Muscle layer of colon (tissue), 2 donors: ENCODE measurements around the gene NDST3.
A peak's percentile ranks its signal among the peaks of the same experiment; 100 is the strongest.

Experiments
- H3K27ac ChIP-seq: one replicate; pipeline ENCODE4 v1.7.0; 2013; ENCODE audit warnings: low read depth, mild to moderate bottlenecking, low read length, moderate library complexity
- H3K27me3 ChIP-seq, 2 donors: one replicate each; pipeline ENCODE4 v1.7.0; 2013; ENCODE audit warnings: low read length in 2 of 2, mild to moderate bottlenecking in 2 of 2; ENCODE audit not compliant: insufficient read depth in 2 of 2, control insufficient read depth in 1 of 2
- H3K36me3 ChIP-seq: one replicate; pipeline ENCODE4 v1.7.0; 2013; ENCODE audit warnings: mild to moderate bottlenecking, low read length; ENCODE audit not compliant: insufficient read depth
- H3K4me1 ChIP-seq: one replicate; pipeline ENCODE4 v1.7.0; 2013; ENCODE audit warnings: mild to moderate bottlenecking, low read length; ENCODE audit not compliant: insufficient read depth
- H3K4me3 ChIP-seq, 2 donors: one replicate each; pipeline ENCODE4 v1.7.0; 2013; ENCODE audit warnings: low read length in 2 of 2, low read depth in 1 of 2, mild to moderate bottlenecking in 1 of 2, moderate library complexity in 1 of 2
- H3K9ac ChIP-seq: one replicate; pipeline ENCODE4 v1.7.0; 2013; ENCODE audit warnings: low read length
- H3K9me3 ChIP-seq: one replicate; pipeline ENCODE4 v1.7.0; 2013; ENCODE audit warnings: mild to moderate bottlenecking, low read length
- donor health status: abdominal sarcoma.
- donor health status: Adenocarcinoma of cecum.

Gene NDST3

DNA sequence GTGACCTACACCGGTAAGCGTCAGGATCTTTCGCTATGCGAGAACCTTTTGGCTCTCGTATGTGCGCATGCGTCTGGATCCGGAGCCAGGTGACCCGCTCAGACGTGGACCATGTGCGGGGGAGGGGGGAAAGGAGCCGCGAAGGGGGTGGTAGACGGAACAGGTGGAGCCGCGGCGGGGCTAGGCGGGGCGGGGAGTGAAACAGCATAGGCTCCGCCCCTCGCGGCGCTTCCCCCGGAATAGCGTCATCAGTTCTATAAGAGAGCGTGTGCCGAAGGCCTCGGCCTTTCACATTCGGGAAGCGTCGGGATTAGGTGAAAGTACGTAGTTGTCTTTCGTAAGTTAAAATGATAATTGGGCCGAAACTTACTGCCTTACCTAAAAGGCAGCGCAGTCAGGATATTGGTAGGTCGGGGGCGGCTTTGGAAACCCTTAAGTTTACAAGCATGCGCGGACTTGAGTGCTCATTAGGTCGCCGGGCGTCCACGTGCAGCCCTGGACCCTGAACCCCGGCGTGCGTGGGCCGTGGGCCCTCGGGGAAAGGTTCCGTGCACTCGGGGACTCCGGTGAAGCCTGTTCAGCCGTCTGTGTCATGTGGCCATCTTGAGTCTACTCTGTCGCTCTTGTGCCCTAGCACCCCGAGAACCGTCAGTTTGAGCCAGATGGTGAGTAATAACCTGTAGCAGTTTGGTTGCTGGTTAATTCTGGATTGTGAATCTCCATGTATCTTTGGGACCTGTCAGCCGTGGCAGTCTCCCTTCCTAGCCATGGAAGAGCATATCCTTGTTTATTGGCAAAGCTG, 244.4 kb downstream of the NDST3 start:
- Histone ChIP-seq H3K4me3 (peak overlapping the region; percentile 61 to 85), H3K9me3 (no peaks in the 10 kb centered on the region), H3K9ac (peak overlapping the region; percentile 70), H3K36me3 (peaks cover 6% of the 10 kb centered on the region), H3K27ac (peak overlapping the region; percentile 88), H3K4me1 (peaks cover 17% of the 10 kb centered on the region), H3K27me3 (no peaks in the 10 kb centered on the region)

DNA sequence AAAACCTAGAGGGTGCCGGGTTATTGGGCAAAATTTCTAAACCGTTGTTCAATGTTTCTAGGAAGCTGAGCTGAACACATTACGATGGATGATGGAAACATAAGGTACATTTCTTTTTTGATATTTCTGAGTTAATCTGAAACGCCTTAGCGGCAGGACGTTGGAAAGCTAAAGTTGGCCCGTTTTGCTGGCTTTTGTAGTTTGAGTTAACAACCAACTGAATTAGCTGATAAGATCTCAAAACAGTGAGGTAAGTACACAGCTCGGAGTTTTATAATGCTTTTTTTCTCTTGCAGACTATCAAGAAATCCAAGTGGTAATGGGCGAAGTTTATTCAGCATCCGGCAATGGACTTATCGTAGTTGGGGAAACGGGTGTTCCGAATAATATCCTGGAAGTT, 245.0 kb downstream of the NDST3 start:
- Histone ChIP-seq H3K9me3 (no peaks in the 10 kb centered on the region), H3K4me3 (peak overlapping the region; percentile 61 to 85), H3K27me3 (no peaks in the 10 kb centered on the region), H3K36me3 (peaks cover 6% of the 10 kb centered on the region), H3K27ac (peak overlapping the region; percentile 88), H3K9ac (peak overlapping the region; percentile 70), H3K4me1 (peaks cover 17% of the 10 kb centered on the region)

DNA sequence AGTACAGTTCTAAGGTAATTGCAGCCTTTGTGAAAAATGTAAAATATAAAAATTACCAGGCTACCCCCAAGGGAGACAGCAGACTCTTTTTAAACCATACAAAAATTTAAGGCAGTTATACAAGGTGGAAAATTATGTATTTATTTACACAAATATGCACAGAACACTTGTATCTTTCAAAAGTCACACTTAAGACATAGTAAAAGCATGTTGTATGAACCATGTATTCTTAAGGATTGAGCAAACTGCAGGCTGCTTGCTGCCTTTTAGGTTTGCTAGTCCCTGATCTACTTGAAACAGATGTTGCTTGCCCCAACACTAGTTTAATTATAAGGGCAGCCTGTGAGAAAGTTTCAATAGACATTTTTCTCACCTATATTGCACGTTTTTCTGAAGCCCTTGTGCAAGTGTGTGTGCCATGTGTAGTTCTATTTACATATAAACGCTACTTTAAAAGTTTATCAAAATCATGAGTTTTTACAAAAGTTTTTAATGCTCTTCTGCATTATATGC, 245.7 kb downstream of the NDST3 start:
- no peak overlapping the region for H3K9ac ChIP-seq
- H3K4me3 ChIP-seq, result no peak overlapping the region
- no peaks in the 10 kb centered on the region for H3K9me3 ChIP-seq
- H3K4me1 ChIP-seq, result peaks cover 17% of the 10 kb centered on the region
- H3K27me3 ChIP-seq, result no peaks in the 10 kb centered on the region
- peak overlapping the region; percentile 88 for H3K27ac ChIP-seq
- peaks cover 6% of the 10 kb centered on the region for H3K36me3 ChIP-seq

DNA sequence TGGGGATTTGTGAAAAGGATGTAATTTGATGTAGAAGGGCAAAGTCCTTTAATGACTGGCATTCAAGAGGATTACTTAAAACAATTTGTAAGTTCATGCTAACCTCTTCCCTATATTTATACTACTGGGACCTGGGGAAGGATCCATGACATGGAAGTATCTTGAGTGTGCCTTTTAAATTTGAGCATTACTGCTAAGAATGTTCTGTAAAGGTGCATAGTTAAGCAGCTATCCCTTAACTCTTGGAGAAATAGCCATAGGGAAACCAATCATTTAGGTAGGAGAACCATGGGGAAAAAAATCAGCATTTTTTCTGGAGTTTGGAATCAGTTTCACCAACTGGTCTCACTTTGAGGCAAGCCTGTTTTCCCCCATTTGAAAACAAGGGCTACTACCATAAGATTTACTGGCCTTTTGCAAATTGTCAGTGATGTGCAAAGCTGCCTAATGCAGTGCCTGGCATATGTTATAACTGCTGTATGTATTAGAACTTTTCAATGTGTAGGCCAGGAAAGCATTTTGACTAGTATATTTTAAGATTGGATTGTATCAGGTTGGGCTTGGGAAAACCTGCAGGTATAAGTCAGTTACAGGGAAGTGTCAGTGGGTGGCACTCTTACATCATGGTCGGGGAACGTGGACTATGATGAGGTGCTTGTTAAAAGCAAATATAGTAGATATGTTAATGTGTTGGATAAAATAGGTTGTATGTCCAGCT, 246.4 kb downstream of the NDST3 start:
- Histone ChIP-seq H3K4me3 (no peak overlapping the region), H3K36me3 (peaks cover 6% of the 10 kb centered on the region), H3K4me1 (peaks cover 17% of the 10 kb centered on the region), H3K27me3 (no peaks in the 10 kb centered on the region), H3K9ac (no peak overlapping the region), H3K27ac (no peak overlapping the region), H3K9me3 (no peaks in the 10 kb centered on the region)

DNA sequence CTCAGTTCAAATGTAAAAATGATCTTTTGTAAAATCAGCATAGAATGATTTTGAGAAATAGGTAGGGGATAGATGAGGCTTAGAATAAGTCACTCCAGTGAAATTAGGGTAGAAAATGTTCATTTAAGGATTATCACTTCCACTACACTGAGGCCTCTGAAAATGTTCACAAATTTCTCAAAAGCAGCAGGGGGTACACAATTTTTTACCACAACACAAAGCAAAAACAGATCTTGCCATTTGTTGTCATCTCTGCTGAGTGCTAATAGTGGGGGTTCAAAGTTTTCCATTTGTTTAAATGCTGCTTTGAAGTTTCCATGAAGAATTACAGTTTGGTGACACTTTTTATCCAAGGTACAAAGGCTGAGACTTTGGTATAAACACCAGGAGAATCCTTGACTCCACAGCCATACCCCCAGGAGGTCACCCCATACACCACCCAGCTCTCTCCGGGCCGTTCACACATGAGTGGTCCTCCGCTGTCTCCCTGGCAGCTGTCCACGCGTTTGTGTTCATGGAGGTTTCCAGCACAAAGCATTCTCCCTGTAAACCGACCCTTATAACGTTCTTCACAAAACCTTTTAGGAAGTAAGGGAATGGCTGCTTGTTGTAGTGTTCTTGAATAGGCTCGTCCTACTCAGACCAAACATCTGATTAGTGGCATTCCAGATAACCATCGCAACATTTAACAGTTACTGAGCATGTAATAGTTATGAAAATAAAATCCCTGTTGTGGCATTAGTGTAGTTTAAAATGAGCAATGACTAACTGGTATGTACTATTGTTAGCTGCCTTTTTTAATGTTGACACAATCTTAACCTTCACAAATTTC, 247.5 kb downstream of the NDST3 start:
- Histone ChIP-seq H3K27me3 (no peaks in the 10 kb centered on the region), H3K27ac (no peak overlapping the region), H3K4me3 (no peak overlapping the region), H3K9ac (no peak overlapping the region), H3K36me3 (peaks cover 6% of the 10 kb centered on the region), H3K4me1 (peaks cover 17% of the 10 kb centered on the region), H3K9me3 (no peaks in the 10 kb centered on the region)

DNA sequence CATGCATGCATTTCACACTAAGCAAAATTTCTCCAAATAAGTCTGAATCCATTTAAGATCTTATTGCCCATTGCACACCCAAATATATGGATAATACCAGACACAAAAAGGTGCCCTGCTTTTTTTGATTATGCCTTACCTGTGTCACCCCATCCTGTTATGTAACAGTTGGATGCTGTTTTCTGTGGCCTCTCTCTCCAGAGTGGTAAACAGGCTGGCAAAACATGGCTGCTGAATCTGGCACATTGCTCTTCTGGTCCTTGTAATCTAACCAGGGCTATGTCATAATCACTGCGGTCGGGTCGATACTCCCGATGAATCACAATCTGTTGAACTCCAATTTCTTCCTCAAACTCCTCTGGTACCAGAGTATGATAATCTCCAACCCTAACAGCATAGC, 248.4 kb downstream of the NDST3 start:
- Histone ChIP-seq H3K4me1 (peaks cover 17% of the 10 kb centered on the region), H3K36me3 (peaks cover 6% of the 10 kb centered on the region), H3K9ac (no peak overlapping the region), H3K9me3 (no peaks in the 10 kb centered on the region), H3K4me3 (no peak overlapping the region), H3K27me3 (no peaks in the 10 kb centered on the region), H3K27ac (no peak overlapping the region)

DNA sequence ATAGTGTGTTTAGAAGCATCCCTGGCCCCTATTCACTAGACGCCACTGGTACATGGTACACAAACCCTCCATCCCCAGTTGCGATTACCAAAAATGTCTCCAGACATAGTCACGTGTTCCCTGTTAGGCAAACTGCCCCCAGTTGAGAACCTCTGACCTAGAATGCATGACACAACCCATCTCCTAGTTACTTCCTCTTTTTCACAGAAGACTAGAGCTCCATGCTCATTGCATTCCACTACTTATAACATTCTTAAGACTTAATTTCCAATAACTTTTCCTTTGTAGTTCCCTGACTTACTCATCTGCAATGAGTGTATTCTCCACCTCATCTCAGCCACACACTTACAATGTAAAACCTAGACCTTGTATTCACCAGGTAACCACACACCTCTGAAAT, 249.9 kb downstream of the NDST3 start:
- Histone ChIP-seq H3K4me1 (peaks cover 17% of the 10 kb centered on the region), H3K9ac (no peak overlapping the region), H3K4me3 (no peak overlapping the region), H3K27me3 (no peaks in the 10 kb centered on the region), H3K36me3 (peaks cover 6% of the 10 kb centered on the region), H3K27ac (no peak overlapping the region), H3K9me3 (no peaks in the 10 kb centered on the region)

DNA sequence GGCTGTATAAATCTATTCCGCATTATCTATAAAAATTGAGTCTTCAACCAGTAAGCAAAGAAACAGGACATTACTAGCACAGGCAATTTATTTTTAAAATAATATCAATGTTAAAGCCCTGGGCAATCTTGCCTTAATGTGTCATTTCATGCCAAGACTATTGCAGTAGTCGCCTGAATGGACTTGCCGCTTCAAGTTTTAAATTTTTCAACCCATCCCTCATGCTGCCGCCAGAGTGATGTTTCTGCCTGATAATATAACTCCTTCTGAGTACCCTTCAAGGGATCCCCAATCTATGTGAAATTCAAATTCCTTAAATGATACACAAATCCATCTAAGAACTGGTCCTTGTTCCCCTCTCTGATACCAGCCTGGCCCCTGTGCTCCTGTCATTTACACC, 251.6 kb downstream of the NDST3 start:
- no peak overlapping the region for H3K9ac ChIP-seq
- no peak overlapping the region for H3K27ac ChIP-seq
- H3K9me3 ChIP-seq, result no peaks in the 10 kb centered on the region
- H3K4me3 ChIP-seq, result no peak overlapping the region
- no peaks in the 10 kb centered on the region for H3K27me3 ChIP-seq
- peaks cover 6% of the 10 kb centered on the region for H3K36me3 ChIP-seq
- peaks cover 2% of the 10 kb centered on the region for H3K4me1 ChIP-seq

DNA sequence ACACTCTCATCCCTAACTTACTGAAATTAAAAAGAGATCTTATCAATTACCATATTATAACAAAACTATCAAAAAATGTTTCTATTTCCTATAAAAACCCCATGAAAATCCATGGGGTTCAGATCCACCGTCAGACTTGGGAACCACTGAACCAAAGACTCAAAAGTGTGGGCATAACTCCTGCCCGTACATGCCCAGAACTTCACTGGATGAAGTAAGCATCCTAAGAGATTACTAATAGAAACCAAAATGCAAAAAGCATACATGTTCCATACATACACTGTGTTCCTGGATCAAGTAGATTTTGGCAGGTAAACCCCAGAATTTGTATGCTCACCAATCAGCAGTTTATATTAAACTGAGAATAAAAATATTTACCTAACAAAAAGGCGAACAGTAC, 252.4 kb downstream of the NDST3 start:
- Histone ChIP-seq H3K4me3 (no peak overlapping the region), H3K36me3 (no peaks in the 10 kb centered on the region)

DNA sequence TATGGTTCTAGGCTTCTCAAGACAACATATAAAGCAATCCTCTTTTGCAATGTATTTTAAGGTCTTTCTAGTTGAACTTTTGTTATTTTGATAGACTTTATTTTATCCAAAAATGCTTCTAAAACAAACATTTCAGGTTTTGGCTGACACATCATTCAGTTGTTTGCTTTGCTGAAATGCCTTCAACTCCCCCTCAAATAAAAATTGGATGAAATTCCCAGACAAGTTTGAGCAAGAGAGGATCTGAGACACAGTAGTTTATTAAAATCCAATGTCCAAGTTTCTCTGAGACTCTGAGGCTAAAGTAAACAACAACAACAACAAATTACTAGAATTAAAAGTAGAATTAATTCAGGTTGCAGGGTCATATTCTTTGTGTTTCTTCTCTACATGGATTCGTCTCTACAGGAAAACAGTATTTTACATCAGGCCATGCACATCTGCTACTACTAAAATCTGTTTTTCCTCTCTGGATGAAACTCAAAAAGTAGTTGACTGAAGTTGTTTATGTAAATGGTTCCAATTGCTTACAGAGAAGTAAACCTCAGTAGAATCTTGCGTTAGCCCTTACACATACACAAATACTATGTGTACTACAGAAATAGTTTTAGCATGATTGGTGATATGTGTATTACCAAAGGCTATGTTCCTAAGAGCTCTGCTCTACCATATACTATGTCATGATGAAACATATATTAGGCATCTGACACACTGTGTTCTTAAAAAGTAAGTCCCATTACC, 253.6 kb downstream of the NDST3 start:
- no peaks in the 10 kb centered on the region for H3K4me1 ChIP-seq
- no peak overlapping the region for H3K9ac ChIP-seq
- no peak overlapping the region for H3K27ac ChIP-seq
- no peaks in the 10 kb centered on the region for H3K27me3 ChIP-seq
- H3K36me3 ChIP-seq, result no peaks in the 10 kb centered on the region
- no peak overlapping the region for H3K4me3 ChIP-seq
- H3K9me3 ChIP-seq, result no peaks in the 10 kb centered on the region

More for the DNA sequence above, 252.4 kb downstream of the NDST3 start:
- Histone ChIP-seq H3K4me1 (no peaks in the 10 kb centered on the region), H3K9ac (no peak overlapping the region), H3K9me3 (no peaks in the 10 kb centered on the region), H3K27ac (no peak overlapping the region), H3K27me3 (no peaks in the 10 kb centered on the region)
